HG03175 (cell line): ENCODE results near the gene TGIF2.

Source experiments
- ATAC-seq: cut with Tn5 transposase; IDR thresholded peaks from one replicate; pipeline ENCODE4 v1.9.1; 2021; ENCODE audit warnings: mild to moderate bottlenecking, moderate library complexity; ENCODE audit not compliant: unreplicated experiment

TGIF2 gene

GRCh38 chr20:36574366-36575135 is 1.2 kb downstream of the TGIF2 start:
- no peak for ATAC-seq

GRCh38 chr20:36576081-36576445 is 2.7 kb downstream of the TGIF2 start:
- ATAC-seq, result no peak

DNA sequence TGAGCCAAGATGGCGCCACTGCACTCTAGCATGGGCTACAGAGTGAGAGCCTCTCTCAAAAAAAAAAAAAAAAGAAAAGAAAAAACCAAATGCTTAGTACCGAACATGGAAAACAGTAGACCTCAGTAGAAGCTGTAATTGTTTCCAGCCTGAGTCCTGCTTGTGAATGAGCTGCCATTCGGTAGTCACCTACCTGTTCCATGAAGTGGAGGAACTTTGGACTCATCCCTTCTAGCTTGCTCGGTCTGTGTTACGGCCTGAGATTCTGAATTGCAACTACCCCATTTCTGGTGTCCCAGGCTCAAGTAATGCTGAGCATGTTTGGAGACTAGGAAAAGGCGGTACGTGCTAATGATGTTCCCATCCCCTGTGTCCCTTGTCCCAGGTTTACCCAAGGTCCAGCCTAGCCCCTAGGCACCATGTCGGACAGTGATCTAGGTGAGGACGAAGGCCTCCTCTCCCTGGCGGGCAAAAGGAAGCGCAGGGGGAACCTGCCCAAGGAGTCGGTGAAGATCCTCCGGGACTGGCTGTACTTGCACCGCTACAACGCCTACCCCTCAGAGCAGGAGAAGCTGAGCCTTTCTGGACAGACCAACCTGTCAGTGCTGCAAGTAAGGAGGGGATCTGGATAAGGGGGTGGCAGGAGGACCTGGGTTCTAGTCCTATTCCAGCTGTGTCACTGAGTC is 5.1 kb downstream of the TGIF2 start:
- ATAC-seq, result no peak

DNA sequence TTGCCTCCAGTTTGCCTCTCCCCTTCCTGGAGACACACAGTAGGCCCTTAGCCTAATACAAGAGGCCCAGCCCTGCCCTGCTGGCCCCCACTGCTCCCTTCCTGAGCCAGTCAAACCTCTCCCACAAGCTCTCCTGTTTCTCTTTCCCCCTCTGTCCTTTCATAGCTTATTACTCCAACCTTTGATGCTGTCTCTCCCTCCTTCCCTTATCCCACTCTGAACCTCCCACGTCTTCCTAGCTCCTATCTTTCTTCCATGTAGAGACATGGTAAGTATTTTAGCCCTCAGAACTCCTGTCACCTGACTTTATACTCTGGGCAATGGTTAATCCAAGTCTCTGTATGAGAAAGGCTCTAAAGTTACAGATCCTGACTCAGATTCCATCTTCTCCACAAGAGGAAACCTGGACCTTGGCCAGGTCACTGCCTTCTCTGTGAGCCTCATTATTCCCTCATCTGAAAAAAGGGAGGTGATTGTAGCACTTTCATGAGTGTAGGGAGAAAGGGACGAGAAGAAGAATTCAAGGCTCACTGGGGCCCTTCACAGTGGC is 6.7 kb downstream of the TGIF2 start:
- no peak for ATAC-seq

GRCh38 chr20:36582322-36582721 is 8.9 kb downstream of the TGIF2 start:
- no peak for ATAC-seq

DNA sequence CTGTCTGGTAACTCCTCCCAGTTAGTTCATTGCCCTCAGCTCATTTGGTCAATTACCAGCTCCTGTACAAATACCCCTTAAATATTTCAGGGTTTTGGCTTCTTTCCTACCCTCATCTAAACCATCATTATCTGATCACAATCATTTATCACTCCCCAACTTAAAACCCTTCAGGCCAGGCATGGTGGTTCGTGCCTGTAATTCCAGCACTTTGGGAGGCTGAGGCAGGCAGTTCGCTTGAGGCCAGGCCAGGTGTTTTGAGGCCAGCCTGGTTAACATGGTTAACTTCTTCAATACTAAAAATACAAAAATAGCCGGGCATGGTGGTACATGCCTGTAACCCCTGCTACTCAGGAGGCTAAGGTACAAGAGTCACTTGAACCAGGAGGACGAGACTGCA is 9.4 kb downstream of the TGIF2 start:
- ATAC-seq, result no peak

- no peak for ATAC-seq
Observed at GRCh38 chr20:36584018-36584481, 10.7 kb downstream of the TGIF2 start.

DNA sequence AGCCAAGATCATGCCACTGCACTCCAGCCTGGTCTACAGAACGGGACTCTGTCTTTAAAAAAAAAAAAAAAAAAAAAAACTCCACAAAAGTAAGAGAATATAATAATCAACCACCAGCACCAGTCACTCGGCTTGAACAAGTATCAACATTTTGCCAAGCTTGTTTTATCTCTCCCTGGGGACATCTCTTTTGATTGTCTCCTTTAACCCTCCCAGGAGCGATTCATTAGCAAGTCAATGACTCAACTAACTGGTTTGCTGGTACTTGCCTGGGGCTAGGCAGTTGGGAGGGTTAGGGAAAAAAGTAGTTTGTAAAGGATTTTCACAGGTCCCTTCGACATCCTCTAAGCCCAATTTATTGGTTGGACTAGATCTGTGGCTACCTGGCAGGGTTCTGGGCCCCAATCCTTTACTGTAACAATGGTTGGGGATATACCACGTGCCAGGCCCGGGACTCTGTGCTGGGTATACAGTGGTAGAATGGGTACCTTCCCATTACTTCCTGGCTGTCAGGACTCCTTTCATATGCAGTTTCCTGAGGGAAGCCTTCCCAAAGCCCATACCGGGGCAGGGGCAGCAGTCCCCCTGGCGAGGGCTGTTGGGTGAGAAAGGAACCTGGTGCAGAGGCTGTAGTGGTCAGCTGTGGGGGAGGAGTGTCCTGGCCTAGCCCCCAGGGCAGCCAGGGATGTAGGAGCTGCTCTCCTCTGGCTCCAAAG is 12.2 kb downstream of the TGIF2 start:
- no peak for ATAC-seq

DNA sequence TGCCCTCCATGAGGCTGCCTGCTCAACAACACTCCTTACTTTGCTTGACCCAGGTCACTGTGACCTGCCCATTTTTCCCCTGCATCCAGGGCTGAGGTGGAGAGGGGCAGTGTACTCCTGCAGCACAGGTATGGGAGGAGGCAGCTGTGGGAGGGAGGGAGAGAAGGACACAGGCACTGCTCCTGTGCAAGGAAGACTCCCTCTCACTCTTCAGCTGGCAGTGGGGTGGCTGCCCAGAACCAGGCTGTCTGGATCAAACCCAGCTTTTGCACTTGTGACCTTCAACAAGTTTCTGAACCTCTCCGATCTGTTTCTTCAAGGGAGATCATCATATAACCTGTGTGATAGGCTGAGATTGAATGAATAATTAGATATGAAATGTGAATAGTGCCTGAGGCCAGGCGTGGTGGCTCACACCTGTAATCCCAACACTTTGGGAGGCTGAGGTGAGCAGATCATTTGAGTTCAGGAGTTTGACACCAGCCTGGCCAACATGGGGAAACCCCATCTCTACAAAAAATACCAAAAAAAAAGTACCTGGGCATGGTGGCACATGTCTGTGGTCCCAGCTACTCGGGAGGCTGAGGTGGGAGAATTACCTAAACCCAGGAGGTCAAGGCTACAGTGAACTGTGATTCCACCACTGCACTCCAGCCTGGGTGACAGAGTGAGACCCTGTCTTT is 14.1 kb downstream of the TGIF2 start:
- ATAC-seq, result no peak

DNA sequence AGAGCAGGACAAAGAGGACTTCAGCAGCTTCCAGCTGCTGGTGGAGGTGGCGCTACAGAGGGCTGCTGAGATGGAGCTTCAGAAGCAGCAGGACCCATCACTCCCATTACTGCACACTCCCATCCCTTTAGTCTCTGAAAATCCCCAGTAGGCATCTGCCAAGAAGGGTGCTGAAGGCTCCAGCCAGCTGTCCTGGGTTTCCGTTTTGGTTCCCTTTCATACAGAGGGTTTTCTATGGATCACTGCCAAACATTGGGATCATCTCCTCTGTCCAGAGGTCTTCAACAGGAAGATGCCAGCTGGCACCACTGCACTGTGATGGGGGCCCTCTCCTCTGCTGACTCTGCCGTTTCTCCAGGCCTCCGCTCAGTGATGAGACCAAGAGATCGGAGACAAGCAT is 17.9 kb downstream of the TGIF2 start:
- ATAC-seq, result no peak

GRCh38 chr20:36591854-36592641 is 18.7 kb downstream of the TGIF2 start:
- no peak for ATAC-seq

DNA sequence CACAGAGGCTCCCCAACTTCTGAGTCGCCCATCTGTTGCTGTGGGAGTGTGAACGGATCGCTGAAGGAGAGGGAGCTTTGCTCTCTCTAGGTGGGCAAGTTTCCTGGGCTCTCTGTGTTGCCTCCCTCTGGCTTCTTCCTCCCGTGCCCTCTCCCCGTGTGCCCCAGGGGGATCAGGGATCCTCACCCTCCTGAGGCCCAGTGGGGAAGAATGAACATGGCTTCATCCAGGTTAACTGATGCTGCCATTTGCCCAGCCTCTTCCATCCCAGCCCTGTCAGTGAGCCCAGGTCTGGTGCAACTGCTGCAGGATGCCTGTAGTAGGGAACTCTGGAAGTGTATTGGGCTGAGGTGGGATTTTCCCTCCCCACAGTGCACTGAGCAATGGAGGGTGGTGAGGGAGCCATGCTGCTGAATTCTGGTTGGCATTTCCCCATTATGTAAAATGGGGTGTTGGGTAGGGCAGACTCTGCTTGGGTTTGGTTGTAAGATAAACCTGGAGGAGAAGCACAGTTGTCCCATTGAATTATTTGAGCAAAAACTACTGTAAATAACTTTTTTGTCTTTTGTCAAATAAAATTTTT is 20.0 kb downstream of the TGIF2 start:
- ATAC-seq, result no peak

- ATAC-seq, result no peak
Observed at GRCh38 chr20:36599912-36600345, 26.5 kb downstream of the TGIF2 start.

GRCh38 chr20:36601540-36601939 is 28.1 kb downstream of the TGIF2 start:
- no peak for ATAC-seq

DNA sequence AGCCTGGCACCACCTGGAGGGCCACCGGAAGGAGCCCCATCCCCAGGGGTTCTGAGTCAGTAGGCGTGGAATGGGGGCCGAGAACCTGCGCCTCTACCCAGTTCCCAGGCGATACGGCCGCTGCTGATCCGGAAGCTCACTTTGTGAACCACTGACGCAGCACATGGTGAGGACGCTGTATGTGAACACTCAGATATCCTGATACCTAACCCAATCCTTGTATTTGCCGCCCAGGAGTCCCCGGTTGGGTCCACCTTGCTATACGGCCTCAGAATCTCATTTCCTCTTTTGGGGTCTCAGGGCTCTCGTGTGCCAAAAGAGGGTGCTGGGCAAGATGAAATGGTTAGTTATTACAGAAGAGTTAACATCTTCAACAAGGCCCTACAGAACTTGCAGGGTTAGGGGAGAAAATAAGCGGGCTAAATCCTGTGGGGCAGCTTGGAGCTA is 31.6 kb downstream of the TGIF2 start:
- ATAC-seq, result peak; percentile 26

DNA sequence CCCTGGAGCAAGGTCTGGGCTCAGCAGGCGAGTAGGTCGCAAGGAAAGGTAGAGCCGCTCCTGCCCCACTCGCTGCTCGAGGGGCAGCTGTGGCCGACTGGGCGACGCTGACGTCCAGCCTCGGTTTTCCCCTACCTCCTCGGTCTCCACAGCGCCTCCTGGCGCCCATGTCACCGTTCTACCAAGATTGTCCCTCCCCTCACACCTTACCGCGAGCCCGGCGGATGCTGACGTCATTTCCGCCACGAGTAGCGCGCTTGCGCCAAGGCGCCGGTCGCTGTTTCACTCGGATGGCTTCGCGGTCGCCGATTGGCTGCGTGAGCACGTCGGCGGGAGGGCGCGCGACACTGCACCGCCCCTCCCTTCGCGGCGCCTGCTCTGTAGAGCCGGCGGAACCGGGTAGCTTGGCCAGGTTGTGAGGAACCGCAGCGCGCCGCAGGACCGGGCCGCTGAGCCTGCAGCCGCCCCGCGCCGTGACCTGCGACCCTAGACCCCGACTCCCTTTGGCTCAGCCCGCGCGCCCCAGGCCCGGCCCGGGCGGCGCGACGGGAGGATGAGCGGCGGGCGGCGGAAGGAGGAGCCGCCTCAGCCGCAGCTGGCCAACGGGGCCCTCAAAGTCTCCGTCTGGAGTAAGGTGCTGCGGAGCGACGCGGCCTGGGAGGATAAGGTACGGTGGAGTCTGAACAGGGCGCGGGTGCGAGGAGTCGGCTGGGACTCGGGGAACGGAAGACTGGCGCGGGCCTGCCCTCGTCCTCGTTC is 32.2 kb downstream of the TGIF2 start, which contains the start of gene RAB5IF:
Gene RAB5IF (plus strand): TSS at position 381 of the 759 bp plus-strand sequence. CDS start 173 bp downstream, at position 554.
- peak; percentile 83 for ATAC-seq

DNA sequence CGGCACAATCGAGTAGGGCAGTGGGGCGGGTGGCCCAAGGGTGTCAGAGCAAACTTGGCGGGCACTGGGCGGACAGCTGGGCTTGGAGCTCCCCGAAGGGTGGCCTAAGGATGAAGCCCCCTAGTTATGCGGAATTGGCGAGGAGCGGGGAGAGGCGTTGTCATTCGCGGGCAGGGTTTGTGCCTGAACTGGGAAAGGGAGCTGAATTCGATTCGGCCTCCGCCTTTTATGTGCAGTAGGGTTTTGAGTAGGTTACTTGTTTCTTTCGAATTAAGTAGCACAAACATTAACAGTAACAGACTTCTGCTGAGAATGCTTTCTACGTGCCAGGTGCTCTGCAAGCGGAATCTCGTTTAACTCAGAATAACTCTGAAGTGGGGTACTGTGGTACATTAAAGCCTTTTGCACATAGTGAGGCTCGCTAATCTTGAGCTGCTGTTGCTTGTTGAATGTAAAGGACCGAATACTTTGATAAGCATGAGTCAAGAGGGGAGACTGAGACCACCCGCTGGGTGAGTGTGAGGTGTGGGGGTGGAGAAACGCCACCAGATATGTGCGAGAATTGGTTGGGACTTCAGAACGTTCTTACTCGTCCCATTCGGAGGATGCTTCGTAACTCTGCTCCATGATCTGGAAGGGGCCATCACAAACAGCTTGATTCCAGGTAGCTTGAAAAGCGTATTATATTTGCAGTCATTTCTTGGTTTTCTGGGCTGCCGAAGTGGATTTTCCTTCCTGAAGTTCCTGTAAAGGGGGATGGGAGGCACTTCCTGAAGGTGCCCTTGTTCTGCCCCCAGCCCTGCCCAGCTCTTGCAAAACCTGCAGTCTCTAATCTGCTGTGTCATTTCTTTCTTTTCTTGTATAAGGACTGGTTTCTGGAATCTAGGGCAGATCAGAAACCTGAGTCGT is 33.0 kb downstream of the TGIF2 start:
- no peak for ATAC-seq
